ENCODE results near the gene MAST3. TPM values are rescaled to one million over a fixed set of nuclear protein-coding genes. Genes with fewer than 3 reads are reported as not detected.

MAST3 gene
- total RNA-seq, 1 experiment from 2014 or later: 10.4 TPM

- DNase-seq: no peak
- H4K8ac ChIP-seq (replicated peaks; ENCODE audit: insufficient read length, low read depth, low read length): no peak overlapping the region
- Mint-ChIP-seq H3K27ac (no peak overlapping the region), H3K4me1 (peaks cover 0 to 6% of the 10 kb centered on the region in 2 experiments; a peak in 2 of 4 replicates), H3K27me3 (ENCODE audit: low read depth) (no peaks in the 10 kb centered on the region; the same call in 1 of the 2 replicates), H3K36me3 (ENCODE audit: insufficient read depth in 1 of 3, low read depth in 3 of 3) (no peaks in the 10 kb centered on the region), H3K4me3 (no peak overlapping the region), H3K9me3 (no peaks in the 10 kb centered on the region)
- H4K20me1 ChIP-seq (ENCODE audit: control insufficient read depth, insufficient read depth, insufficient read length): no peaks in the 10 kb centered on the region
- no peak overlapping the region for H2AK5ac ChIP-seq (ENCODE audit: insufficient read length, low read length)
- no peak overlapping the region for H3K23ac ChIP-seq (ENCODE audit: insufficient read length, low read depth, low read length)
- no peak overlapping the region for H3K18ac ChIP-seq (ENCODE audit: insufficient read length, low read depth, low read length)
- H3K9ac ChIP-seq (ENCODE audit: extremely low read depth, insufficient read length, low read length): no peak overlapping the region
- no peaks in the 10 kb centered on the region for H3K79me2 ChIP-seq (ENCODE audit: insufficient read depth, low read length)
- no peak overlapping the region for H3K56ac ChIP-seq (ENCODE audit: insufficient read length, low read depth, low read length)
- no peak for TF ChIP-seq CTCF (conservative IDR thresholded peaks at IDR 0.05)
- H3K4ac ChIP-seq (ENCODE audit: low read depth, low read length): no peak overlapping the region
- H2AFZ ChIP-seq (ENCODE audit: low read length): no peak overlapping the region
- WGBS (ENCODE audit: extremely low coverage, insufficient read length, low lambda C conversion rate): no CpG with 5 or more reads among the region's 12 CpGs
- no peak overlapping the region for H3K27ac ChIP-seq (ENCODE audit: insufficient read length, low read depth, low read length)
- H4K91ac ChIP-seq (ENCODE audit: insufficient read length, low read depth, low read length): no peak overlapping the region
- no peak overlapping the region for H2BK15ac ChIP-seq (ENCODE audit: low read depth, low read length)
- H3K23me2 ChIP-seq (ENCODE audit: insufficient read length, low read depth, low read length, poor library complexity, severe bottlenecking): no peaks in the 10 kb centered on the region
- H3K4me1 ChIP-seq (ENCODE audit: insufficient read depth, low read length): no peaks in the 10 kb centered on the region
- no peak overlapping the region for H3T11ph ChIP-seq (ENCODE audit: low read length)
- no peak overlapping the region for H4K5ac ChIP-seq (ENCODE audit: insufficient read length, low read depth, low read length)
- H2BK5ac ChIP-seq (ENCODE audit: insufficient read length, low read length): no peak overlapping the region
- H3K79me1 ChIP-seq (ENCODE audit: insufficient read depth, low read depth, low read length, poor library complexity, severe bottlenecking): no peaks in the 10 kb centered on the region
- no peak overlapping the region for H3K4me2 ChIP-seq (ENCODE audit: insufficient read depth, insufficient read length, low read length)
- H3K9me3 ChIP-seq (ENCODE audit: control insufficient read depth, low read depth, low read length): no peaks in the 10 kb centered on the region
- no peak overlapping the region for H3K14ac ChIP-seq (ENCODE audit: insufficient read depth, low read length)
- no peak overlapping the region for H2BK12ac ChIP-seq (ENCODE audit: insufficient read length, low read depth, low read length)
- no peak overlapping the region for H2BK20ac ChIP-seq (ENCODE audit: low read depth, low read length, poor library complexity, severe bottlenecking)
- H3K27me3 ChIP-seq (ENCODE audit: insufficient read depth, low read length): no peaks in the 10 kb centered on the region
- H2BK120ac ChIP-seq (ENCODE audit: low read depth, low read length, poor library complexity, severe bottlenecking): no peak overlapping the region
Observed at GRCh38 chr19:18090545-18091216, 6.9 kb upstream of the MAST3 start.

Data from H9 (cell line).